HEK293T (cell line): Measurements from ENCODE around the gene ZNF333.

ENCODE experiments used
- BHLHE40 ChIP-seq: fragments of 450-650 bp; IDR thresholded peaks from 2 replicates; pipeline ENCODE4 v1.6.1; 2016; ENCODE audit warnings: mild to moderate bottlenecking, moderate library complexity, borderline replicate concordance
- FOXK2 ChIP-seq: fragments of 450-650 bp; IDR thresholded peaks from 2 replicates; pipeline ENCODE4 v1.6.1; 2016; ENCODE audit warnings: mild to moderate bottlenecking
- HDGF ChIP-seq: fragments of 450-650 bp; IDR thresholded peaks from 2 replicates; pipeline ENCODE4 v1.6.1; 2017; ENCODE audit warnings: antibody characterized with exemption, borderline replicate concordance
- SUZ12 ChIP-seq: fragments of 450-650 bp; IDR thresholded peaks from 2 replicates; pipeline ENCODE4 v1.6.1; 2016; ENCODE audit warnings: mild to moderate bottlenecking

DNA sequence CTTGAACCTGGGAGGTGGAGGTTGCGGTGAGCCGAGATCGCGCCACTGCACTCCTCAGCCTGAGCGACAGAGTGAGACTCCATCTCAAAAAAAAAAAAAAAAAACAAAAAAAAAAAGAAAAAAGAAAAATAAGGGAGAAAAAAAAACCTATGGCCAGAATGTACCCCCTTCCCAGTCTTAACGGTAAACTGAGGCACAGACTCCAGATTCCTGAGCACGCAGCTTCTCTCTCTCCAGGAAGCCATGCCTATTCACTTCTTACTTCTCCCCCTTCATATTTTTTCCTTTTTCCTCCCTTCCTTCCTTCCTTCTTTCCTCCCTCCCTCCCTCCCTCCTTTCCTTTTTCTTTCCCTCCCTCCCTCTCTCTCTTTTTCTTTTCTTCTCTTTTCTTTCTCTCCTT, 83.1 kb downstream of the ZNF333 start:
- TF ChIP-seq FOXK2, result no peak
- no peak for TF ChIP-seq HDGF
- no peak for TF ChIP-seq SUZ12
- TF ChIP-seq BHLHE40, result no peak
